MM.1S (cell line): Measurements from ENCODE around the gene GAK.

Experiments used
- CTCF ChIP-seq: fragments of 300-600 bp; sonication (generic); IDR thresholded peaks from 2 replicates; pipeline ENCODE4 v1.5.1; 2016; ENCODE audit warnings: antibody characterized with exemption, low read length, mixed read lengths
- EZH2 ChIP-seq: fragments of 300-600 bp; sonication (generic); optimal IDR thresholded peaks from 2 replicates; pipeline ENCODE3; 2017; ENCODE audit warnings: low read depth, mild to moderate bottlenecking, antibody characterized with exemption, low read length, mixed read lengths

GRCh38 chr4:901192-901910 is 30.8 kb downstream of the GAK start:
- TF ChIP-seq CTCF (no peak), EZH2 (no peak)
